ENCODE results near the gene VSTM2L.

The VSTM2L gene

GRCh38 chr20:37879843-37880242, 23.1 kb upstream of the VSTM2L start:
- no peak for DNase-seq

DNA sequence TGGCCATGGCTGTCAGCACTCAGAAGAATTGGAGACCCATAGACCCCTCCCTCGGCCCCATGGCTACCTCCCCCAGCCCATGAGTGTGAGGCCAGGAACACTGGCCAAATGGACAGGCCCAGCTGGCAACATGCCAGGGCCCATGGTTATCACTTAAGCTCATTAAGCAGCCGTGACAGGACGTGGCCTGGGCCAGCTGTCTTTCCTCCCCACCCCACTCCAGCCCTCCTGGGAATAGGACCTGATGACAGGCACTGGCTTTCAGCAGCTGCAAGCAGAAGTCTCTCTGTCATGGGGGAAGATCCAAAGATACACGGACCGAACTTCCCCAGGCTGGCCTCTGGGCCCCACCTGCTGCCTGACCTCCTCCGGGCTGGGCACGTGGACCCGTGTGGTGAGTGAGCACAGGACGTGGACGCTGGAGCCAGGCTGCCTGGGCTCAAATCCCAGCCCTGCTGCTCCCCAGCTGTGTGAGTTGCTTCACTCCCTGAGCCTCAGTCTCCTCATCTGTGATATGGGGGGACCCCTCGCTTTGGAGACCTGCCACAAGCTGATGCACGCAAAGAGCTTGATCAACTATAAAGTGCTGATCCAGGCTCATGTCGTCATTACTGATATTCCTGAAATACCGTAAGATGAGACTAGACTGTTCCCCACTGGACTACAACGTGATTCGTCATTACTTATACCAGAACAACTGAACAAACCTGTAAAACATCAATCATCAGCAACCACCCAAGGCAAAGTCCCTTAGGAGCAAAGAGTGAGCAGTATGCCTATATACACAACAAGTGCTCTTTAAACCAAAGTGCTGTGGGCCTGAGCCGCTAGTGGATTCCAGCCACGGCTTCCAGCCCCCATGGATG, 22.0 kb upstream of the VSTM2L start:
- DNase-seq, result peak; percentile 70

DNA sequence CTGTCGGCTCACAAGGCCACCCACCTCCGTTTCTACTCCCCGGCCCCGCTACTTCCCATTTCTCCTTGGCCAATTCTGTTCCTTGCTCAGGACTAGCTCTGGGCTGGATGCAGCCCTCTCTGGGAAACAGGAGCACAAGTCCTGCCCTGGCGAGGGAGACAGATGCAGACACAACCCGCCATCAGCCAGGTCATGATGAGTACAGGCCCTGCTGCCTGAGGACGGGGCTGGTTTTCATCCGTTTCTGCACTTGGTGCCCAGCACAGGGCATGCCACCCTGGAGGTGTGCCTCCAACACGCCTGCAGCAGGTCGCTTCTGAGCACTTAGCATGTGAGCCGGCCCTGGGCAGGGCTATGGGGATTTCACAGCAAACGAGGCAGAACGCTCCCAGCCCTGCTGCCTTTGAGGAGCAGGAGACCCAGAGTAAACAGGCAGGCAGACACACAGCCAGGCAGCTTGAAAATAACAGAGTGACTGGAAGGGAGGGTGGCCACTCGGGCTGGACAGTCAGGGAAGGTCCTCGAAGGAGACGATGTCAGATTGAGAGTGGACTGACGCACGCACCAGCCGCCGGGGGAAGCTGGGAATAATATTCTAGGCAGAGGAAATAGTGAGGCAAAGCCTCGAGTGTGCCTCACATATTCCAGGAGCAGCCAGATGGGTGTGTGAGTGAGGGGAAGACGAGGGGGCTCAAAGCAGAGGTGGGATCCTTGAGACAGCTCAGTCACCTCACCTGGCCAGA, 21.2 kb upstream of the VSTM2L start:
- no peak for DNase-seq

DNA sequence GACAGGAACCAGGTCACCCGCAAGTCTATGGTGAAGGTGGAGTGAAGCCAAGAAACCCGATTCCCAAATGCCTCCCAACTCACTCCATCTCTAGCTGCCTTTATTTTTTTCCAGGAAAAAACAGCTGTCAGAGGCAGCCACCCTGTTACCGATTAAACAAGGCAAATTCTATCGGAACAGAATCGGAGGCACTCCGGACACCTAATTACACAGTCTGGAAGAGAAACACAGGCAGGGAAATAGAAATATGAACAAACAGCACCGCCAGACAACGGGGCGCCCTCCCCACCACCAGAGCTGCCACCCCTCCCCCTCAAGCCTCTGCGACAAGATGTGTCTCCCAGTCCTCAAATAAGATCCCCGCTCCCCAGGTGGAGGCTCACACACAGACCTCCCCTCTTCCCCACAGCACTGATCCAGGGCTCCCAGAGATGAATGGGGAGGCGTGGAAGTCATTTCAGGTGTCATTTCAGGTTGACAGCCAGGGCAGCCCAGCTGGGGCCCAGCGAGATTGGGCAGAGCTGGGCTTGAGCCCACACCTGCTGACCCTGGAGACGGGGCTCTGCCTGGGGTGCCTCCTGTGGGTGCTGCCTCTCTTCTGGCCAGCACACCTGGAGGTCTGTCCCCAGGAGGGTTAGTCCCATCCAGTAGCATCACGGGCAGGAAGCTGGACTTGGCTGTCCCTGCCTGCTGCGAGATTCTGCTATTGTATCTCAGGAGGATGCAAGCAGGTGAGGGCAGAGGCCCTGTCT, 19.8 kb upstream of the VSTM2L start:
- DNase-seq, result peak; percentile 72

DNA sequence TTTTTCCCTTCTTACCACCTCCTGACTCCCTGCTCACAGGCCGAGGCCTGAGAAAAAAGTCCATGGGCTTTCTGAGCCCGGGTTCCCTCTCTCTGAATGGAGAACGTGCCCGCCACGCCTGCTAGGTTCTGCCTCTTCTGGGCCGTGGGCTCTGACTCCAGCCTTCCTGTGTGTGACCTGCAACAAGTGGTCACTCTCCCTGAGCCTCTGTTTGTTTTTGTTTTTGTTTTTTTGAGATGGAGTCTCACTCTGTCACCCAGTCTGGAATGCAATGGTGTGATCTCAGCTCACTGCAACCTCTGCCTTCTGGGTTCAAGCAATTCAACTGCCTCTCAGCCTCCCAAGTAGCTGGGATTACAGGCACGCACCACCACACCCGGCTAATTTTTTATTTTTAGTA, 17.9 kb upstream of the VSTM2L start:
- no peak for DNase-seq

GRCh38 chr20:37885593-37886503, 17.1 kb upstream of the VSTM2L start:
- no peak for DNase-seq

DNA sequence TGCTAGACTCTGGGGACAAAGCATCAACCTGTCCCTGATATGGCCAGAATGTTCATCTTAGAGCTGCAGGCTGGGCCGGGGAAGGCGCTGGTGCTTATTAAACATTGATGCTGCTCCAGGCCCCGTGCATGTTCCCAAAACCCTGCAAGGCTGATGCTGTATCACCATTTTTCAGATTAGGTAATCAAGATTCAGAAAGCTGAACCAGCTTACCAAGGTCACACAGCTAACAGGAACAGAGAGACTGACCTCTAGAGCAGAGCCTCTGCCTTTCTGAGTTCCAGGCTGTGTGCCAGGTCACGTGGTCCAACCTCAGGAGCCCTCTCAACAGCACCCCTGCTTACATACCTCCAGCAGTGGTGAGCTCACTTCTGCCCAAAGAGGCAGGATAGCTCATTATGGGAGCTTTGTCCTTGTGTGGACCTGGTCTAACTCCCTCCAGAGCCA, 16.1 kb upstream of the VSTM2L start:
- DNase-seq, result no peak

DNA sequence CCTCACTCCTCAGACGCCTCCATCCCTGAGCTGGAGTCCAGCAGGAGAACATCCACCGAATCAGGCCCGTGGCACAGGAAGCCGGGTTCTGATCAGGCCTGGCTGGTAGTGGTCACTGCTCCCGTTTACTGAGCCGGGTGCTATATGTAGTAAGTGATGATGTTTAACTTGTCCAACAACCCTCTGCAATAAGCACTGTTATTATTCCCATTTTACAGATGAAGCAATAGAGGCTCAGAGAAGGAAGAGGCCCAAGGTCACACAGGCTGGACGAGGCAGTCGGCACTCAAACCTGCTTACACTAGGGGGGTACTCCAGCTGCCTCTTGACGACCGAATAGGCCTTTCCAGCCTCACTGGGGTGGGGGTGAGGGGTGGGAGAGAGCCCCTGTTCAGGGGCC, 14.3 kb upstream of the VSTM2L start:
- DNase-seq, result no peak

- no peak for DNase-seq
These were observed 12.8 kb upstream of the VSTM2L start for GRCh38 chr20:37890108-37890507.

- DNase-seq, result peak; percentile 69
These were observed 12.3 kb upstream of the VSTM2L start for GRCh38 chr20:37890643-37891042.

DNA sequence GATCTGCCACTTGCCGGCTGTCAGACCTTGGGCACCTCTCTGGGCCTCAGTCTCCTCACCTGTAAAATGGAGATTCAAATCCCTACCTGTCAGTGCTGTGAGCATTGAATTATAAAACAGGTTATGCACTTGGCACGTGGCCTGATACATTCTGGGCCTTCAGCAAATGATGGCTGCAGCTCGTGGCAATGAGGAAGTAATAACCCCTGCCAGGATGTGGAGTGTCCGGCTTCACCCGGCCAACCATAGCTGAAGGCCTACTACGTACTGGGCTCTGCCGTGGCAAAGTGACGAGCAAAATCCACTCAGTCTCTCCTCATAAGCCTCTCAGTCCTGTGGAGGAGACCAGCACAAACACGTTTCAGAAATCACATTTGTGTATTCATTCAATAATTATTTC, 10.9 kb upstream of the VSTM2L start:
- DNase-seq, result no peak

DNA sequence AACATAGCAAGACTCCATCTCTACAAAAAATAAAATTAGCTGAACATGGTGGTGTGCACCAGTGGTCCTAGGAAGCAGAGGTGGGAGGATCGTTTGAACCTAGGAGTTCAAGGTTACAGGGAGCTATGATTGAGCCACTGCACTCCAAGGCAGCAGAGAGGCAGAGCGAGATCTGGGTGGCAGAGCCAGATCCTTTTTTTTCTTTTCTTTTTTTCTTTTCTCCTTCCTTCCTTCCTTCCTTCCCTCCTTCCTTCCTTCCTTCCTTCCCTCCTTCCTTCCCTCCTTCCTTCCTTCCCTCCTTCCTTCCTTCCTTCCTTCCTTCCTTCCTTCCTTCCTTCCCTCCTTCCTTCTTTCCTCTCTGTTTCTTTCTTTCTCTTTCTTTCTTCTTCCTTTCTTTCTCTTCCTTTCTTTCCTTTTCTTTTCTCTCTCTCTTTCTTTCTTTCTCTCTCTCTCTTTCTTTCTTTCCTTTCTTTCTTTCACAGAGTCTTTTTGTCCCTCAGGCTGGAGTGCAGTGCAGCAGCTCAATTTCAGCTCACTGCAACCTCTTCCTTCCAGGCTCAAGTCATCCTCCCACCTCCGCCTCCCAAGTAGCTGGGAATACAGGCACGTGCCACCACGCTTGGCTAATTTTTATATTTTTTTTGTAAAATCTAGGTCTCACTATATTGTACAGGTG, 9.2 kb upstream of the VSTM2L start:
- no peak for DNase-seq

- no peak for DNase-seq
These were observed 8.5 kb upstream of the VSTM2L start for GRCh38 chr20:37894454-37894853.

- DNase-seq, result no peak
These were observed 7.8 kb upstream of the VSTM2L start for GRCh38 chr20:37895166-37895565.

GRCh38 chr20:37896932-37897548, 5.9 kb upstream of the VSTM2L start:
- DNase-seq, result no peak

DNA sequence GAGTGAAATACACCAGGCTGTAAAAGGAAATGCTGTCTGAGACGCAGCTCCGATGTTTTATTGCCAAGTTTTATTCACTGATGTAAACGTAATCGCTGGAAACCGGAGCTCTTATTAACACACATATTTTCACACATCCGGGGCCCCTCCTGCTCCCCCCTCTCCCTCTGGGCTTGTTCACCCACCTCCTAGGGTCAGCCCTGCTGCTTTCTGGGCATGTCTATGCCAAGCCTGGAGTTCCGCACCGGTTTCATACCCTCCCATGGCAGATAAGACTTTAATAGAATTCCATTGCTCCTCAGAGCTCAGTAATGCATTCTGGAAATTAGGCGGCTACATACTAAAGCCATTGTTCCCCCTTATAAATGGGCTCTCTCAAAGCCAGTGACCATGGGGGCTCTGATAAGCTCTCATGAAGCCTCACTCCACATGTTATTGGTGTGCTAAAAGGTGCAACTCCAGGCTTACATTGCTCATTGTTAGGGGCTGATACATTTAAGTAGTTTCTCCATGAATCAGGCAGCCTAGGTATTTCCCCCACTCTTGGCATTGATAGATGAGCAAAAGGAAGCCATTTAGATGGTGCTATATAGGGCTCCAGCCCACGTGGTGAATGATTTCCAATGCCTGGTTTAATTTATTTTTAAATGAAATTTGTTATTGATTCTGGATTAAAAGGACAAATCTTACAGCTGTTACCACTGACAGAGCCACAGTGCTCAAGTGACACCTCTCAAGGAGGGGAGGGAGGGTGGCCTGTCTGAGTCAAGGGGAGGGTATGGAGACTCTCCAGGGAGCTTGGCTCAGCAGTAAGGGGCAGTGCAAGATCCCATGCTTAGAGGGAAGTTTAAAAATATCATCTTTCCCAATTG, 4.5 kb upstream of the VSTM2L start:
- no peak for DNase-seq

DNA sequence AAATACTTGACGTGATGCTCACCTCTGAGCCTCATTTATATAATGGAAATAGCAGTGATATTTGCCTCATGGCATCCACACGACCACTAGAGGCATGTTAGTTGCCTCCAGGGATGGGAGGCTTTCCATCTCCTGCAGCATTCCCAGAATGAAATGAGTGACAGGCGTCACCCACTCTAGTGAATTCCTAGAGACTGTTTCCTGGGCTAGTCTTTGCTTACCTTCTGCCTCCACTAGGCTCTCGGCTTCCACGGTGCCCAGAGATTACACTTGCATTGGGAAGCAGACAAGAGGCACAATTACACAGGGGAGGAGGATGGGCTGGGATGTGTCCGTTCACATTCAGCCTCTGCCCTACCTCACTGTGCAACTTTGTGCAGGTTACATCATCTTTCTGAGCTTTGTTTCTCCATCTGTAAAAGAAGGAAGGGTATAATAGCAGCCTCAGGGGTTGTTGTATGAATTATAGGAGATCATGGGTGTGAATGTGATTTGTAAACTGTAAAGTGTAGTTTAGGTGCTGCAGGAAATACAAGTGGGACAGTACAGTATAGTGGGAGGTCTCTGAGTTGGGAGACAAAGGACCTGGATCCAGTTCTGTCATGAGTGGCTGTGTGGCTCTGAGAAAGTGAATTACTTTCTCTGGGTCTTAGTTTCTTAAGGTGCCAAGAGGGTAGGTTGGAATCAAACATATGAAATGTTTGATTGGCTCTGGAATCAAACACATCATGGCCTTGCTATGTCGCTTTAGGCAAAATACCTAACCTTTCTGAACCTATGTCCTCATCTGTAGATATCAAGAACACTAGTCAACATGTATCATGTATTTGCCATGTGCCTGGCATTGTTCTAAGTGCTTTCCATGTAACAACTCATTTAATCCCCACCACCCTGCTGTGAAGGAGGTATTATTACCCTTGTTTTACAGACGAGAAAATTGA, 3.6 kb upstream of the VSTM2L start:
- no peak for DNase-seq

- DNase-seq, result no peak
These were observed 1.7 kb upstream of the VSTM2L start for GRCh38 chr20:37901240-37901639.

Data from NCI-H2171 (cell line).